ENCODE data around the gene TRAPPC3.
A peak's percentile ranks its signal among the peaks of the same experiment; 100 is the strongest.

Gene TRAPPC3

GRCh38 chr1:36166938-36167905 is 17.9 kb upstream of the TRAPPC3 start:
- peak; percentile 37 for DNase-seq
- TF ChIP-seq, protein P1, sequence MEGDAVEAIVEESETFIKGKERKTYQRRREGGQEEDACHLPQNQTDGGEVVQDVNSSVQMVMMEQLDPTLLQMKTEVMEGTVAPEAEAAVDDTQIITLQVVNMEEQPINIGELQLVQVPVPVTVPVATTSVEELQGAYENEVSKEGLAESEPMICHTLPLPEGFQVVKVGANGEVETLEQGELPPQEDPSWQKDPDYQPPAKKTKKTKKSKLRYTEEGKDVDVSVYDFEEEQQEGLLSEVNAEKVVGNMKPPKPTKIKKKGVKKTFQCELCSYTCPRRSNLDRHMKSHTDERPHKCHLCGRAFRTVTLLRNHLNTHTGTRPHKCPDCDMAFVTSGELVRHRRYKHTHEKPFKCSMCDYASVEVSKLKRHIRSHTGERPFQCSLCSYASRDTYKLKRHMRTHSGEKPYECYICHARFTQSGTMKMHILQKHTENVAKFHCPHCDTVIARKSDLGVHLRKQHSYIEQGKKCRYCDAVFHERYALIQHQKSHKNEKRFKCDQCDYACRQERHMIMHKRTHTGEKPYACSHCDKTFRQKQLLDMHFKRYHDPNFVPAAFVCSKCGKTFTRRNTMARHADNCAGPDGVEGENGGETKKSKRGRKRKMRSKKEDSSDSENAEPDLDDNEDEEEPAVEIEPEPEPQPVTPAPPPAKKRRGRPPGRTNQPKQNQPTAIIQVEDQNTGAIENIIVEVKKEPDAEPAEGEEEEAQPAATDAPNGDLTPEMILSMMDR (IDR thresholded peaks at IDR 0.05; ENCODE audit: low read depth, low read length, missing control alignments), result no peak
- H3K27ac ChIP-seq, result peak overlapping the region; percentile 55
- no peaks in the 10 kb centered on the region for H3K27me3 ChIP-seq (replicated peaks)
- H3K4me3 ChIP-seq (ENCODE audit: low read depth, low read length), result no peak overlapping the region
- in situ Hi-C loops (cut with HindIII; ENCODE audit: low pct_ligation_motif_present, low sequenced_read_pairs), result no loop called here
- H3K36me3 ChIP-seq (replicated peaks), result peaks cover 58% of the 10 kb centered on the region

- DNase-seq, result no peak
- no peaks in the 10 kb centered on the region for H3K27me3 ChIP-seq (replicated peaks)
- peaks cover 55% of the 10 kb centered on the region for H3K36me3 ChIP-seq (replicated peaks)
- peak overlapping the region; percentile 55 for H3K27ac ChIP-seq
- H3K4me3 ChIP-seq (ENCODE audit: low read depth, low read length), result no peak overlapping the region
- TF ChIP-seq, protein P1 (IDR thresholded peaks at IDR 0.05; ENCODE audit: low read depth, low read length, missing control alignments), result no peak
- in situ Hi-C loops (cut with HindIII; ENCODE audit: low pct_ligation_motif_present, low sequenced_read_pairs), result no loop called here
Measured at GRCh38 chr1:36166136-36166535, 16.9 kb upstream of the TRAPPC3 start.

GRCh38 chr1:36165145-36165544 is 15.9 kb upstream of the TRAPPC3 start:
- in situ Hi-C loops (cut with HindIII; ENCODE audit: low pct_ligation_motif_present, low sequenced_read_pairs), result no loop called here
- TF ChIP-seq, protein P1 (IDR thresholded peaks at IDR 0.05; ENCODE audit: low read depth, low read length, missing control alignments), result no peak
- no peak overlapping the region for H3K4me3 ChIP-seq (ENCODE audit: low read depth, low read length)
- peaks cover 54% of the 10 kb centered on the region for H3K36me3 ChIP-seq (replicated peaks)
- no peak overlapping the region for H3K27ac ChIP-seq
- DNase-seq, result no peak
- H3K27me3 ChIP-seq (replicated peaks), result no peaks in the 10 kb centered on the region

DNA sequence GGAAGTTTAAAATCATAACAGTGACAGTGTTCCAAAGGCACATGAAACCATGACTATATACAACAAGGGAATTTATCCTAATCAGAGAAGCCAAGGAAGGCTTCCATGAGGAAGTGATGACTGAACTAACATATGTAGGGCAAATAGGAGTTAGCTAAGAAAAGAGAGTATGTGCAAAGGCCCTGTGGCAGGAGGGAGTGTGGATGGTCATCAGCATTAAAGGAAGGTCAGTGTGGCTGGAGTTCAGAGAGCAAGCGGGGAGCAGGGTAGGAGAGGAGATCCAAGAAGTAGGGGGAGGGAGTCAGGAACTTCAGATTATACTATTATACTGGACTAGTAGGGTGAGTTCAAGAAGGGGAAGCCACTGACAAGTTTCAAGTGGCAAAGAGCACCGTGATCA is 15.1 kb upstream of the TRAPPC3 start:
- H3K4me3 ChIP-seq (ENCODE audit: low read depth, low read length), result no peak overlapping the region
- in situ Hi-C loops (cut with HindIII; ENCODE audit: low pct_ligation_motif_present, low sequenced_read_pairs), result no loop called here
- H3K27me3 ChIP-seq (replicated peaks), result no peaks in the 10 kb centered on the region
- H3K36me3 ChIP-seq (replicated peaks), result peaks cover 54% of the 10 kb centered on the region
- TF ChIP-seq, protein P1 (IDR thresholded peaks at IDR 0.05; ENCODE audit: low read depth, low read length, missing control alignments), result no peak
- DNase-seq, result no peak
- no peak overlapping the region for H3K27ac ChIP-seq

DNA sequence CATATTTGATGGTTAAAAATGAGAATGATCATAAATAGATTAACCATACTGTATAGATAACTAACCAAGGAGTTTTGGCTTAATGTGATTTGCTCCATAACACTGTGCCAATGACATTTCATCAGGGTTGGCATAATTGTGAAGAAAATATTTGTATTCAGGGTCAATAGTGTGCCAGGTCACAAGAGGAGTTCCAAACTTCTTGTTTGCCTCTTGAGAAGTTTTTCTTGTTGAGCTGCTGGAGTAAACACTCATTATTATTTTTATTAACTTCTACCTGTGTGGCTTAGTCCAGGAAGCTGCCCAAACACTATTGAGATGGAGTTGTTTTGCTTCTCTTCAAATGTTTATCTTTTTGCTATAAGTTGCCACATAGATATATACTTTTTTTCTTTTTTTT is 14.1 kb upstream of the TRAPPC3 start:
- no peak overlapping the region for H3K4me3 ChIP-seq (ENCODE audit: low read depth, low read length)
- peaks cover 59% of the 10 kb centered on the region for H3K36me3 ChIP-seq (replicated peaks)
- H3K27ac ChIP-seq, result no peak overlapping the region
- in situ Hi-C loops (cut with HindIII; ENCODE audit: low pct_ligation_motif_present, low sequenced_read_pairs), result no loop called here
- no peak for DNase-seq
- TF ChIP-seq, protein P1 (IDR thresholded peaks at IDR 0.05; ENCODE audit: low read depth, low read length, missing control alignments), result no peak
- H3K27me3 ChIP-seq (replicated peaks), result no peaks in the 10 kb centered on the region

Measured in brain microvascular endothelial cell (primary cell).